NCI-H2227 (cell line): ENCODE measurements around the gene METTL8.
A peak's percentile ranks its signal among the peaks of the same experiment; 100 is the strongest.
"Not testable (repeated sequence)": the region's sequence is repeated elsewhere in the genome, so short reads cannot be mapped to it uniquely, and the experiment has no call there.

ENCODE experiments used
- DNase-seq: peaks from one replicate; lab custom pipeline; 2025; ENCODE audit not compliant: unreplicated experiment; lab: John Stamatoyannopoulos, UW

The METTL8 gene

GRCh38 chr2:171316755-171317337 is 116.9 kb downstream of the METTL8 start:
- no peak for DNase-seq

- DNase-seq: no peak
Observed at GRCh38 chr2:171316220-171316619, 117.6 kb downstream of the METTL8 start.

GRCh38 chr2:171315781-171316180 is 118.0 kb downstream of the METTL8 start:
- DNase-seq: no peak

- DNase-seq: not testable (repeated sequence)
Observed at GRCh38 chr2:171312182-171312581, 121.6 kb downstream of the METTL8 start.

GRCh38 chr2:171311589-171311988 is 122.2 kb downstream of the METTL8 start:
- DNase-seq: not testable (repeated sequence)

GRCh38 chr2:171310889-171311288 is 122.9 kb downstream of the METTL8 start:
- no peak for DNase-seq

GRCh38 chr2:171309455-171310286 is 124.1 kb downstream of the METTL8 start:
- no peak for DNase-seq

- no peak for DNase-seq
Observed at GRCh38 chr2:171308280-171309054, 125.3 kb downstream of the METTL8 start.

GRCh38 chr2:171307560-171307959 is 126.2 kb downstream of the METTL8 start:
- DNase-seq: no peak

- no peak for DNase-seq
Observed at GRCh38 chr2:171297956-171298355, 135.8 kb downstream of the METTL8 start.

- DNase-seq: no peak
Observed at GRCh38 chr2:171294608-171295007, 139.2 kb downstream of the METTL8 start.

GRCh38 chr2:171293661-171294060 is 140.1 kb downstream of the METTL8 start:
- no peak for DNase-seq

GRCh38 chr2:171289991-171290390 is 143.8 kb downstream of the METTL8 start:
- no peak for DNase-seq

GRCh38 chr2:171289316-171289715 is 144.5 kb downstream of the METTL8 start:
- DNase-seq: no peak

- no peak for DNase-seq
Observed at GRCh38 chr2:171287611-171288010, 146.2 kb downstream of the METTL8 start.

- no peak for DNase-seq
Observed at GRCh38 chr2:171287036-171287571, 146.7 kb downstream of the METTL8 start.

- DNase-seq: no peak
Observed at GRCh38 chr2:171281110-171281509, 152.7 kb downstream of the METTL8 start.

- peak; percentile 58 for DNase-seq
Observed at GRCh38 chr2:171279983-171280790, 153.6 kb downstream of the METTL8 start.

- DNase-seq: no peak
Observed at GRCh38 chr2:171274757-171275156, 159.0 kb downstream of the METTL8 start.

GRCh38 chr2:171271971-171272436 is 161.8 kb downstream of the METTL8 start:
- DNase-seq: no peak

GRCh38 chr2:171271386-171271785 is 162.4 kb downstream of the METTL8 start:
- no peak for DNase-seq
